ENCODE data around the gene TSKS. TPM values are rescaled to one million over a fixed set of nuclear protein-coding genes. Genes with fewer than 3 reads are reported as not detected.

TSKS gene
- total and polyA plus RNA-seq, 10 of the 15 experiments (the other 5 are each of a cell fraction or from before 2014, with no cell fraction given) = not detected

DNA sequence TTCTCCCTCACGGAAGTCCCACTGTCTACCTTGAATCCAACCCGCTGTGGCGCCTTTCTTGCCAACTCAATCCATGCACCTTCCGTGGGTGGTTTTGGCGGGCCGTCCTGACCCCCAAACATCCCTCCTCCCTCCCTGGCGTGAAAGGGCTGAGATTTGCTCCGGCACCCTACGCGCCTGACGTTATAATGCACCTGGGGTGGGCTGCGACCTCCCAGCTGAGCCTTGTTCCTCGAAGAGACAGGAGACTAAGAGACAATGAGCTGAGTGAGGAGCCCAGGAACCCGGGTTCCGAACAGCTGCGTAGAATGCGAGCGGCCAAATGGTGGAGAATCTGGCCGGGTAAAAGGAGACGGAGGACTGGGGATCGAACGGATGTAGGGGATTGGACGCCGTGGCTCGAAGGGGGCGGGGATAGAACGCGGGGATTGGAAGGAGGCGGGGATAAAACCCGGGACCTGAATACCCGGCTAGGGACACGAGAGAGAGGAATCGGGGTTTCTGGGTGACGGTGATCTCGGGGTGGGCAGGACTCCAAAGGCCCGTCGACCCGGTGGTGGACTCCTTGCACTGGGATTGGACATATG, 72.4 kb downstream of the TSKS start, which contains the start of gene CPT1C:
TSS of gene CPT1C (plus strand) at position 461 of the 587 bp plus-strand sequence. CDS start 1,137 bp downstream, outside the sequence.
- POLR2A ChIA-PET = no interaction called here
- Histone ChIP-seq H3K9me3 (replicated peaks; ENCODE audit: control insufficient read depth, insufficient read depth, low read length) (no peaks in the 10 kb centered on the region; the same call in 2 of the 3 replicates), H3K4me3 (0 out of 2 replicates have a peak within 1 kb of the TSS, but pooled peaks have one; percentile 16), H2AFZ (ENCODE audit: control insufficient read depth, low read depth, low read length) (no peak within 1 kb of the TSS), H3K36me3 (ENCODE audit: control insufficient read depth in 2 of 2, insufficient read depth in 2 of 2, low read length in 1 of 2) (peaks cover 4 to 22% of the 10 kb centered on the region in 2 experiments; a peak in 3 of 4 replicates), H3K27ac (ENCODE audit: control insufficient read depth, insufficient read depth) (no peak within 1 kb of the TSS), H3K4me2 (ENCODE audit: control insufficient read depth, insufficient read depth) (no peak within 1 kb of the TSS), H4K20me1 (ENCODE audit: control insufficient read depth, insufficient read depth) (peaks cover 4% of the 10 kb centered on the region; the same call in 1 of the 2 replicates), H3K9ac (ENCODE audit: control insufficient read depth, insufficient read depth, low read length) (no peak within 1 kb of the TSS), H3K27me3 (replicated peaks in 1 of 2; ENCODE audit: control insufficient read depth in 2 of 2, insufficient read depth in 2 of 2, low read length in 1 of 2) (no peaks in the 10 kb centered on the region; a peak in 1 of 4 replicates), H3K79me2 (ENCODE audit: control insufficient read depth, insufficient read depth, low read length) (no peaks in the 10 kb centered on the region), H3K4me1 (ENCODE audit: control insufficient read depth, insufficient read depth, low read length) (peaks cover 8% of the 10 kb centered on the region)
- ATAC-seq (no peak; the same call in 2 of the 3 replicates), FAIRE-seq (no peak), DNase-seq (ENCODE audit: low read depth, low spot score) (no peak)
- no TSS peak for BruUV-seq (replicated peaks)
- SMC1A ChIA-PET (ENCODE audit: uncharacterized antibody, unreplicated experiment) = no interaction called here
- intact Hi-C loops (cut with micrococcal nuclease; ENCODE audit: unreplicated experiment) (no loop called here), in situ Hi-C loops (cut with MboI) (no loop called here)
- WGBS (ENCODE audit: insufficient coverage, insufficient replicate concordance, low lambda C conversion rate, missing lambda C conversion rate) = 18% methylated on average over 33 of the region's 38 CpGs
- RAD21 ChIA-PET (ENCODE audit: unreplicated experiment) = no interaction called here
- CTCF ChIA-PET = interaction anchor here (1.2 kb wide), 1 partner anchor 120 kb away, joined by 3 read pairs; no protein-coding TSS in a partner anchor
- no peak for TF ChIP-seq CHD1 (IDR thresholded peaks at IDR 0.05; ENCODE audit: low read depth, low read length)
- TF ChIP-seq, protein P1, sequence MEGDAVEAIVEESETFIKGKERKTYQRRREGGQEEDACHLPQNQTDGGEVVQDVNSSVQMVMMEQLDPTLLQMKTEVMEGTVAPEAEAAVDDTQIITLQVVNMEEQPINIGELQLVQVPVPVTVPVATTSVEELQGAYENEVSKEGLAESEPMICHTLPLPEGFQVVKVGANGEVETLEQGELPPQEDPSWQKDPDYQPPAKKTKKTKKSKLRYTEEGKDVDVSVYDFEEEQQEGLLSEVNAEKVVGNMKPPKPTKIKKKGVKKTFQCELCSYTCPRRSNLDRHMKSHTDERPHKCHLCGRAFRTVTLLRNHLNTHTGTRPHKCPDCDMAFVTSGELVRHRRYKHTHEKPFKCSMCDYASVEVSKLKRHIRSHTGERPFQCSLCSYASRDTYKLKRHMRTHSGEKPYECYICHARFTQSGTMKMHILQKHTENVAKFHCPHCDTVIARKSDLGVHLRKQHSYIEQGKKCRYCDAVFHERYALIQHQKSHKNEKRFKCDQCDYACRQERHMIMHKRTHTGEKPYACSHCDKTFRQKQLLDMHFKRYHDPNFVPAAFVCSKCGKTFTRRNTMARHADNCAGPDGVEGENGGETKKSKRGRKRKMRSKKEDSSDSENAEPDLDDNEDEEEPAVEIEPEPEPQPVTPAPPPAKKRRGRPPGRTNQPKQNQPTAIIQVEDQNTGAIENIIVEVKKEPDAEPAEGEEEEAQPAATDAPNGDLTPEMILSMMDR (IDR thresholded peaks at IDR 0.05 in 2 of 3, conservative IDR thresholded peaks at IDR 0.05 in 1 of 3; ENCODE audit: control insufficient read depth in 2 of 3, extremely low read depth in 1 of 3, insufficient read depth in 1 of 3, low read depth in 3 of 3, low read length in 3 of 3) = no peak
- TF ChIP-seq PML (IDR thresholded peaks at IDR 0.05; ENCODE audit: low read length) = 0 out of 2 replicates have a peak, but pooled peaks have one; percentile 19
- TF ChIP-seq POLR2A (IDR thresholded peaks at IDR 0.05; ENCODE audit: low read depth, low read length) = peak; percentile 45; the same call in 1 of the 2 replicates
- no peak for TF ChIP-seq TCF3 (IDR thresholded peaks at IDR 0.05; ENCODE audit: borderline replicate concordance, insufficient read depth, low read depth, low read length)
- no peak for TF ChIP-seq ZBED1 (IDR thresholded peaks at IDR 0.05; ENCODE audit: borderline replicate concordance)
- no peak for TF ChIP-seq KLF5 (IDR thresholded peaks at IDR 0.05; ENCODE audit: partially characterized antibody)
- TF ChIP-seq WRNIP1 (IDR thresholded peaks at IDR 0.05; ENCODE audit: borderline replicate concordance, low read depth, low read length) = no peak
- 0 out of 2 replicates have a peak, but pooled peaks have one; percentile 2 for TF ChIP-seq POLR2AphosphoS2 (IDR thresholded peaks at IDR 0.05; ENCODE audit: low read depth, low read length)
- TF ChIP-seq ZNF217 (IDR thresholded peaks at IDR 0.05) = no peak
- no peak for TF ChIP-seq MEF2A (IDR thresholded peaks at IDR 0.05; ENCODE audit: insufficient read depth, low read depth, low read length)
- no peak for TF ChIP-seq ZNF207 (IDR thresholded peaks at IDR 0.05; ENCODE audit: borderline replicate concordance)
- 0 out of 2 replicates have a peak, but pooled peaks have one; percentile 0 for TF ChIP-seq BCL11A (IDR thresholded peaks at IDR 0.05; ENCODE audit: low read depth, low read length)
- TF ChIP-seq, protein P2, sequence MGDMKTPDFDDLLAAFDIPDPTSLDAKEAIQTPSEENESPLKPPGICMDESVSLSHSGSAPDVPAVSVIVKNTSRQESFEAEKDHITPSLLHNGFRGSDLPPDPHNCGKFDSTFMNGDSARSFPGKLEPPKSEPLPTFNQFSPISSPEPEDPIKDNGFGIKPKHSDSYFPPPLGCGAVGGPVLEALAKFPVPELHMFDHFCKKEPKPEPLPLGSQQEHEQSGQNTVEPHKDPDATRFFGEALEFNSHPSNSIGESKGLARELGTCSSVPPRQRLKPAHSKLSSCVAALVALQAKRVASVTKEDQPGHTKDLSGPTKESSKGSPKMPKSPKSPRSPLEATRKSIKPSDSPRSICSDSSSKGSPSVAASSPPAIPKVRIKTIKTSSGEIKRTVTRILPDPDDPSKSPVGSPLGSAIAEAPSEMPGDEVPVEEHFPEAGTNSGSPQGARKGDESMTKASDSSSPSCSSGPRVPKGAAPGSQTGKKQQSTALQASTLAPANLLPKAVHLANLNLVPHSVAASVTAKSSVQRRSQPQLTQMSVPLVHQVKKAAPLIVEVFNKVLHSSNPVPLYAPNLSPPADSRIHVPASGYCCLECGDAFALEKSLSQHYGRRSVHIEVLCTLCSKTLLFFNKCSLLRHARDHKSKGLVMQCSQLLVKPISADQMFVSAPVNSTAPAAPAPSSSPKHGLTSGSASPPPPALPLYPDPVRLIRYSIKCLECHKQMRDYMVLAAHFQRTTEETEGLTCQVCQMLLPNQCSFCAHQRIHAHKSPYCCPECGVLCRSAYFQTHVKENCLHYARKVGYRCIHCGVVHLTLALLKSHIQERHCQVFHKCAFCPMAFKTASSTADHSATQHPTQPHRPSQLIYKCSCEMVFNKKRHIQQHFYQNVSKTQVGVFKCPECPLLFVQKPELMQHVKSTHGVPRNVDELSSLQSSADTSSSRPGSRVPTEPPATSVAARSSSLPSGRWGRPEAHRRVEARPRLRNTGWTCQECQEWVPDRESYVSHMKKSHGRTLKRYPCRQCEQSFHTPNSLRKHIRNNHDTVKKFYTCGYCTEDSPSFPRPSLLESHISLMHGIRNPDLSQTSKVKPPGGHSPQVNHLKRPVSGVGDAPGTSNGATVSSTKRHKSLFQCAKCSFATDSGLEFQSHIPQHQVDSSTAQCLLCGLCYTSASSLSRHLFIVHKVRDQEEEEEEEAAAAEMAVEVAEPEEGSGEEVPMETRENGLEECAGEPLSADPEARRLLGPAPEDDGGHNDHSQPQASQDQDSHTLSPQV (IDR thresholded peaks at IDR 0.05) = no peak
- no peak for TF ChIP-seq SMAD1 (IDR thresholded peaks at IDR 0.05; ENCODE audit: low read depth, partially characterized antibody)
- TF ChIP-seq NFIC (IDR thresholded peaks at IDR 0.05; ENCODE audit: low read depth, low read length) = no peak
- TF ChIP-seq HDAC6 (IDR thresholded peaks at IDR 0.05; ENCODE audit: unreplicated experiment) = no peak
